HEK293 (cell line): Measurements from ENCODE around the gene FYB2.

Source experiments
- CTCF ChIA-PET: fragments of 350-600 bp; formaldehyde crosslinking; extraction: SDS; loops from one replicate; lab custom pipeline; 2021; ENCODE audit warnings: antibody characterized with exemption; lab: Yijun Ruan, JAX
- POLR2A ChIA-PET: fragments of 300-600 bp; formaldehyde crosslinking; extraction: SDS; loops from one replicate; lab custom pipeline; 2020; ENCODE audit warnings: antibody characterized with exemption, inconsistent platforms; lab: Yijun Ruan, JAX
- H3K27ac ChIP-seq: fragments of 200-500 bp; sonication (Bioruptor generic); 2 replicates; pipeline ENCODE4 v1.5.1; 2014; ENCODE audit warnings: low read depth, low read length, control low read depth, inconsistent platforms; ENCODE audit errors: extremely low read depth
- H3K36me3 ChIP-seq, 2 experiments: fragments of 200-500 bp in 1 of 2; sonication (Bioruptor generic) in 1 of 2; 1 replicate in 1 of 2; 2 replicates in 1 of 2; pipeline ENCODE4 v1.5.1; 2014 to 2017; ENCODE audit warnings: inconsistent platforms in 2 of 2, low read length in 2 of 2; ENCODE audit not compliant: control insufficient read depth in 2 of 2, insufficient read depth in 1 of 2
- H3K4me1 ChIP-seq: fragments of 200-500 bp; sonication (Bioruptor generic); 2 replicates; pipeline ENCODE4 v1.5.1; 2014; ENCODE audit warnings: mild to moderate bottlenecking, low read length, inconsistent platforms; ENCODE audit not compliant: control insufficient read depth, insufficient read depth
- H3K4me3 ChIP-seq: 2 replicates; pipeline ENCODE4 v1.5.1; 2011; ENCODE audit warnings: low read depth, mild to moderate bottlenecking, control low read depth, low read length, moderate library complexity
- H3K9me3 ChIP-seq: fragments of 200-500 bp; sonication (Bioruptor generic); 2 replicates; pipeline ENCODE4 v1.5.1; 2014; ENCODE audit warnings: low read depth, low read length, inconsistent platforms; ENCODE audit not compliant: control insufficient read depth, insufficient read depth
- ELK4 ChIP-seq: IDR thresholded peaks from 2 replicates; pipeline ENCODE4 v1.6.1; 2011; ENCODE audit warnings: mild to moderate bottlenecking, low read depth, low read length, borderline replicate concordance
- INSM2 ChIP-seq: fragments of 450-650 bp; formaldehyde crosslinking; IDR thresholded peaks from 2 replicates; pipeline ENCODE4 v1.5.1; 2016; ENCODE audit warnings: missing biosample characterization, missing genetic modification characterization
- REPIN1 ChIP-seq: fragments of 450-650 bp; formaldehyde crosslinking; IDR thresholded peaks from 2 replicates; pipeline ENCODE4 v1.5.1; 2017; ENCODE audit warnings: missing biosample characterization, missing genetic modification characterization, low read depth
- ZBTB20 ChIP-seq: fragments of 450-650 bp; formaldehyde crosslinking; IDR thresholded peaks from 2 replicates; pipeline ENCODE4 v1.5.1; 2016; ENCODE audit warnings: missing biosample characterization, missing genetic modification characterization
- ZBTB21 ChIP-seq: fragments of 450-650 bp; formaldehyde crosslinking; IDR thresholded peaks from 2 replicates; pipeline ENCODE4 v1.5.1; 2017; ENCODE audit warnings: missing biosample characterization, missing genetic modification characterization
- ZFP41 ChIP-seq: fragments of 450-650 bp; formaldehyde crosslinking; IDR thresholded peaks from 2 replicates; pipeline ENCODE4 v1.5.1; 2016; ENCODE audit warnings: missing biosample characterization, missing genetic modification characterization, borderline replicate concordance
- ZNF114 ChIP-seq: fragments of 450-650 bp; formaldehyde crosslinking; IDR thresholded peaks from 2 replicates; pipeline ENCODE4 v1.5.0; 2017; ENCODE audit warnings: missing biosample characterization, missing genetic modification characterization
- ZNF202 ChIP-seq: fragments of 450-650 bp; formaldehyde crosslinking; IDR thresholded peaks from 2 replicates; pipeline ENCODE4 v1.5.1; 2016; ENCODE audit warnings: missing biosample characterization, missing genetic modification characterization, borderline replicate concordance
- ZNF223 ChIP-seq: fragments of 450-650 bp; formaldehyde crosslinking; IDR thresholded peaks from 2 replicates; pipeline ENCODE4 v1.5.1; 2016; ENCODE audit warnings: missing biosample characterization, missing genetic modification characterization
- ZNF23 ChIP-seq: fragments of 450-650 bp; formaldehyde crosslinking; IDR thresholded peaks from 2 replicates; pipeline ENCODE4 v1.5.1; 2016; ENCODE audit warnings: missing biosample characterization, missing genetic modification characterization, borderline replicate concordance
- ZNF26 ChIP-seq: fragments of 450-650 bp; formaldehyde crosslinking; IDR thresholded peaks from 2 replicates; pipeline ENCODE4 v1.5.1; 2016; ENCODE audit warnings: missing biosample characterization, missing genetic modification characterization
- ZNF292 ChIP-seq: fragments of 450-650 bp; formaldehyde crosslinking; IDR thresholded peaks from 2 replicates; pipeline ENCODE4 v1.5.1; 2016; ENCODE audit warnings: low read depth, missing biosample characterization, missing genetic modification characterization, borderline replicate concordance
- ZNF302 ChIP-seq: fragments of 450-650 bp; formaldehyde crosslinking; IDR thresholded peaks from 2 replicates; pipeline ENCODE4 v1.5.1; 2016; ENCODE audit warnings: missing biosample characterization, missing genetic modification characterization, low read depth
- ZNF335 ChIP-seq: fragments of 450-650 bp; formaldehyde crosslinking; conservative IDR thresholded peaks from 2 replicates; pipeline ENCODE4 v1.5.1; 2016; ENCODE audit warnings: missing biosample characterization, missing genetic modification characterization
- ZNF433 ChIP-seq: fragments of 450-650 bp; formaldehyde crosslinking; IDR thresholded peaks from 2 replicates; pipeline ENCODE4 v1.5.1; 2016; ENCODE audit warnings: missing biosample characterization, missing genetic modification characterization, low read depth
- ZNF544 ChIP-seq: fragments of 450-650 bp; formaldehyde crosslinking; IDR thresholded peaks from 2 replicates; pipeline ENCODE4 v1.5.0; 2017; ENCODE audit warnings: missing biosample characterization, missing genetic modification characterization
- ZNF704 ChIP-seq: fragments of 450-650 bp; formaldehyde crosslinking; IDR thresholded peaks from 2 replicates; pipeline ENCODE4 v1.5.1; 2016; ENCODE audit warnings: missing biosample characterization, missing genetic modification characterization
- ZNF785 ChIP-seq: fragments of 450-650 bp; formaldehyde crosslinking; IDR thresholded peaks from 2 replicates; pipeline ENCODE4 v1.5.1; 2016; ENCODE audit warnings: missing biosample characterization, missing genetic modification characterization
- ZSCAN30 ChIP-seq: fragments of 450-650 bp; IDR thresholded peaks from 2 replicates; pipeline ENCODE4 v1.5.1; 2018; ENCODE audit warnings: missing biosample characterization, mild to moderate bottlenecking, missing genetic modification characterization, moderate library complexity
- TF ChIP-seq, protein P1 (sequence below): fragments of 450-650 bp; formaldehyde crosslinking; IDR thresholded peaks from 2 replicates; pipeline ENCODE4 v1.5.1; 2016; ENCODE audit warnings: missing biosample characterization, missing genetic modification characterization
- TF ChIP-seq, protein P2 (sequence below): fragments of 450-650 bp; formaldehyde crosslinking; IDR thresholded peaks from 2 replicates; pipeline ENCODE4 v1.5.1; 2016; ENCODE audit warnings: missing biosample characterization, missing genetic modification characterization, low read depth

FYB2 gene

GRCh38 chr1:56745231-56745630, 74.0 kb downstream of the FYB2 start:
- Histone ChIP-seq H3K4me3 (no peak overlapping the region), H3K9me3 (no peaks in the 10 kb centered on the region), H3K4me1 (no peaks in the 10 kb centered on the region), H3K27ac (no peak overlapping the region), H3K36me3 (no peaks in the 10 kb centered on the region)
- POLR2A ChIA-PET = no interaction called here
- CTCF ChIA-PET = interaction anchor here (0.7 kb wide), 1 partner anchor 58 kb away, joined by 3 read pairs; no protein-coding TSS in a partner anchor
- TF ChIP-seq ELK4 (0 out of 2 replicates have a peak, but pooled peaks have one; percentile 32), ZNF704 (tag by site-specific recombination) (no peak)

- ChIA-PET CTCF (no interaction called here), POLR2A (no interaction called here)
- TF ChIP-seq ZBTB21 (tag by site-specific recombination) = no peak
- no peak for TF ChIP-seq ZNF544 (tag by site-specific recombination)
- TF ChIP-seq ZNF202 = no peak
- TF ChIP-seq ZNF292 (tag by site-specific recombination) = no peak
- no peak for TF ChIP-seq ZNF223 (tag by site-specific recombination)
- no peak for TF ChIP-seq ZNF785
- no peak for TF ChIP-seq ZNF114 (tag by site-specific recombination)
- no peak for TF ChIP-seq ZNF335 (tag by site-specific recombination)
- TF ChIP-seq ZNF26 (tag by site-specific recombination) = no peak
- no peak for TF ChIP-seq ZNF23 (tag by site-specific recombination)
- no peak for TF ChIP-seq ZBTB20
- no peak for TF ChIP-seq ZSCAN30 (tag by site-specific recombination)
- no peak for TF ChIP-seq ZNF302
- TF ChIP-seq ZFP41 = no peak
- no peak for TF ChIP-seq REPIN1 (tag by site-specific recombination)
- no peak for TF ChIP-seq ZNF433 (tag by site-specific recombination)
- TF ChIP-seq, protein P1, sequence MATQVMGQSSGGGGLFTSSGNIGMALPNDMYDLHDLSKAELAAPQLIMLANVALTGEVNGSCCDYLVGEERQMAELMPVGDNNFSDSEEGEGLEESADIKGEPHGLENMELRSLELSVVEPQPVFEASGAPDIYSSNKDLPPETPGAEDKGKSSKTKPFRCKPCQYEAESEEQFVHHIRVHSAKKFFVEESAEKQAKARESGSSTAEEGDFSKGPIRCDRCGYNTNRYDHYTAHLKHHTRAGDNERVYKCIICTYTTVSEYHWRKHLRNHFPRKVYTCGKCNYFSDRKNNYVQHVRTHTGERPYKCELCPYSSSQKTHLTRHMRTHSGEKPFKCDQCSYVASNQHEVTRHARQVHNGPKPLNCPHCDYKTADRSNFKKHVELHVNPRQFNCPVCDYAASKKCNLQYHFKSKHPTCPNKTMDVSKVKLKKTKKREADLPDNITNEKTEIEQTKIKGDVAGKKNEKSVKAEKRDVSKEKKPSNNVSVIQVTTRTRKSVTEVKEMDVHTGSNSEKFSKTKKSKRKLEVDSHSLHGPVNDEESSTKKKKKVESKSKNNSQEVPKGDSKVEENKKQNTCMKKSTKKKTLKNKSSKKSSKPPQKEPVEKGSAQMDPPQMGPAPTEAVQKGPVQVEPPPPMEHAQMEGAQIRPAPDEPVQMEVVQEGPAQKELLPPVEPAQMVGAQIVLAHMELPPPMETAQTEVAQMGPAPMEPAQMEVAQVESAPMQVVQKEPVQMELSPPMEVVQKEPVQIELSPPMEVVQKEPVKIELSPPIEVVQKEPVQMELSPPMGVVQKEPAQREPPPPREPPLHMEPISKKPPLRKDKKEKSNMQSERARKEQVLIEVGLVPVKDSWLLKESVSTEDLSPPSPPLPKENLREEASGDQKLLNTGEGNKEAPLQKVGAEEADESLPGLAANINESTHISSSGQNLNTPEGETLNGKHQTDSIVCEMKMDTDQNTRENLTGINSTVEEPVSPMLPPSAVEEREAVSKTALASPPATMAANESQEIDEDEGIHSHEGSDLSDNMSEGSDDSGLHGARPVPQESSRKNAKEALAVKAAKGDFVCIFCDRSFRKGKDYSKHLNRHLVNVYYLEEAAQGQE (tag by site-specific recombination) = no peak
- TF ChIP-seq, protein P2, sequence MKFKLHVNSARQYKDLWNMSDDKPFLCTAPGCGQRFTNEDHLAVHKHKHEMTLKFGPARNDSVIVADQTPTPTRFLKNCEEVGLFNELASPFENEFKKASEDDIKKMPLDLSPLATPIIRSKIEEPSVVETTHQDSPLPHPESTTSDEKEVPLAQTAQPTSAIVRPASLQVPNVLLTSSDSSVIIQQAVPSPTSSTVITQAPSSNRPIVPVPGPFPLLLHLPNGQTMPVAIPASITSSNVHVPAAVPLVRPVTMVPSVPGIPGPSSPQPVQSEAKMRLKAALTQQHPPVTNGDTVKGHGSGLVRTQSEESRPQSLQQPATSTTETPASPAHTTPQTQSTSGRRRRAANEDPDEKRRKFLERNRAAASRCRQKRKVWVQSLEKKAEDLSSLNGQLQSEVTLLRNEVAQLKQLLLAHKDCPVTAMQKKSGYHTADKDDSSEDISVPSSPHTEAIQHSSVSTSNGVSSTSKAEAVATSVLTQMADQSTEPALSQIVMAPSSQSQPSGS (tag by site-specific recombination) = no peak
- no peak for TF ChIP-seq INSM2 (tag by site-specific recombination)
- Histone ChIP-seq H3K9me3 (no peaks in the 10 kb centered on the region), H3K27ac (no peak overlapping the region), H3K4me1 (no peaks in the 10 kb centered on the region; the same call in none of the 2 replicates), H3K4me3 (no peak overlapping the region), H3K36me3 (no peaks in the 10 kb centered on the region)
Measured at GRCh38 chr1:56728964-56729363, 90.2 kb downstream of the FYB2 start.
